GM18907 (cell line): ENCODE measurements around the gene EIF3A.
"Not testable (repeated sequence)": the region's sequence is repeated elsewhere in the genome, so short reads cannot be mapped to it uniquely, and the experiment has no call there.

Source experiments
- ATAC-seq: cut with Tn5 transposase; IDR thresholded peaks from one replicate; pipeline ENCODE4 v1.9.1; 2021; ENCODE audit warnings: mild to moderate bottlenecking, moderate library complexity; ENCODE audit not compliant: unreplicated experiment

EIF3A gene, protein sequence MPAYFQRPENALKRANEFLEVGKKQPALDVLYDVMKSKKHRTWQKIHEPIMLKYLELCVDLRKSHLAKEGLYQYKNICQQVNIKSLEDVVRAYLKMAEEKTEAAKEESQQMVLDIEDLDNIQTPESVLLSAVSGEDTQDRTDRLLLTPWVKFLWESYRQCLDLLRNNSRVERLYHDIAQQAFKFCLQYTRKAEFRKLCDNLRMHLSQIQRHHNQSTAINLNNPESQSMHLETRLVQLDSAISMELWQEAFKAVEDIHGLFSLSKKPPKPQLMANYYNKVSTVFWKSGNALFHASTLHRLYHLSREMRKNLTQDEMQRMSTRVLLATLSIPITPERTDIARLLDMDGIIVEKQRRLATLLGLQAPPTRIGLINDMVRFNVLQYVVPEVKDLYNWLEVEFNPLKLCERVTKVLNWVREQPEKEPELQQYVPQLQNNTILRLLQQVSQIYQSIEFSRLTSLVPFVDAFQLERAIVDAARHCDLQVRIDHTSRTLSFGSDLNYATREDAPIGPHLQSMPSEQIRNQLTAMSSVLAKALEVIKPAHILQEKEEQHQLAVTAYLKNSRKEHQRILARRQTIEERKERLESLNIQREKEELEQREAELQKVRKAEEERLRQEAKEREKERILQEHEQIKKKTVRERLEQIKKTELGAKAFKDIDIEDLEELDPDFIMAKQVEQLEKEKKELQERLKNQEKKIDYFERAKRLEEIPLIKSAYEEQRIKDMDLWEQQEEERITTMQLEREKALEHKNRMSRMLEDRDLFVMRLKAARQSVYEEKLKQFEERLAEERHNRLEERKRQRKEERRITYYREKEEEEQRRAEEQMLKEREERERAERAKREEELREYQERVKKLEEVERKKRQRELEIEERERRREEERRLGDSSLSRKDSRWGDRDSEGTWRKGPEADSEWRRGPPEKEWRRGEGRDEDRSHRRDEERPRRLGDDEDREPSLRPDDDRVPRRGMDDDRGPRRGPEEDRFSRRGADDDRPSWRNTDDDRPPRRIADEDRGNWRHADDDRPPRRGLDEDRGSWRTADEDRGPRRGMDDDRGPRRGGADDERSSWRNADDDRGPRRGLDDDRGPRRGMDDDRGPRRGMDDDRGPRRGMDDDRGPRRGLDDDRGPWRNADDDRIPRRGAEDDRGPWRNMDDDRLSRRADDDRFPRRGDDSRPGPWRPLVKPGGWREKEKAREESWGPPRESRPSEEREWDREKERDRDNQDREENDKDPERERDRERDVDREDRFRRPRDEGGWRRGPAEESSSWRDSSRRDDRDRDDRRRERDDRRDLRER (N-terminal part only)

DNA sequence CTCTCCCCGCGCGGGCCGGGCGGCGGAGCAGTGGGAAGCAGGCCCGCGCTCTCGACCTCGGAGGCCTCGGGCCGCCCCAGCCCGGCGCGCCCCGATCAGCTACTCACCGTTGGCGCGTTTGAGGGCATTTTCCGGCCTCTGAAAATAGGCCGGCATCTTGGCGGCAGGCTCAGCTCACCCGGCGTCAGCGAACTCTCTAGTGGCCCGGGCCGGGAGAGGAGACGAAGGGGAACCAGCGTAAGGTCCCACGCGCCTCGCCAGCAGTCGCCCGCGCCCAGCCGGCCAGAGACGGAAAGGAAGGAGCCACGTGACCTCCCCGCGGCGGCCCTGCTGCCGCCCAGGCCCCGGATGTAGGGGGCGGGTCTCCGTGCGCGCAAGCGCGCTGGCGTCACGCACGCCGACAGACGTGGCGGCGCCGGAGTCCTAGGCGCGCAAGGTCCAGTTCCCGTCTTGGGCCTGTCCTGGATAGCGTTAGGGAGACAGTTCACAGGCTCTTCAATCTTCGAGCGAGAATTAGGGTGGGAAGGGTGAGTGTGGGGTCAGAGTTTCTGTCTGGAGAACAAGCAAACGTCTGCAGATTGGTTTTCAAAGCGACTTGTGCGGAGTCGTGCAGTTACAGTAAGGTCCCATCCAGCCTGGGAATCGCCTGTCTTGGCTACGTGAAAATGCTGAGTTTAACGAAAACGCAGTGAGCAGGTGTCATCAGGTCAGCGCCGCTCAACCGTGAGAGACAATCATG is at the start of gene EIF3A:
Gene EIF3A (minus strand): TSS at position 297 of the 739 bp plus-strand sequence. CDS start 141 bp downstream, at position 156.
- ATAC-seq, result peak; percentile 87

DNA sequence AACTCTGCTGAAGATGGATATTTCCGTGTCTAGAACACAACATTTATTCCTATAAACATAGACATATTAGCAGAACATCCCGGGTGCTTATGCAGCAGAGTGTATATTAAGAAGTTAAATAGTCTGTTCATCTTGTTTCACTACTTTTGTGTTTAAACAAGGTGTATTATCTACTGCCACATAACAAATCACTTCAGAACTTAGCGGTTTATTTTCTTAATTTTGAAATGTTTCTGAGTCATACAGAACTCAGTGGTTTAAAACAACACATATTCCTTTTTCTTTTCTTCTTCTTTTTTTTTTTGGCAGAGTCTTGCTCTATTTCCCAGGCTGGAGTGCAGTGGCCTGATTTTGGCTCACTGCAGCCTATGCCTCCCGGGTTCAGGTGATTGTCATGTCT is 49.1 kb upstream of the EIF3A start:
- no peak for ATAC-seq

DNA sequence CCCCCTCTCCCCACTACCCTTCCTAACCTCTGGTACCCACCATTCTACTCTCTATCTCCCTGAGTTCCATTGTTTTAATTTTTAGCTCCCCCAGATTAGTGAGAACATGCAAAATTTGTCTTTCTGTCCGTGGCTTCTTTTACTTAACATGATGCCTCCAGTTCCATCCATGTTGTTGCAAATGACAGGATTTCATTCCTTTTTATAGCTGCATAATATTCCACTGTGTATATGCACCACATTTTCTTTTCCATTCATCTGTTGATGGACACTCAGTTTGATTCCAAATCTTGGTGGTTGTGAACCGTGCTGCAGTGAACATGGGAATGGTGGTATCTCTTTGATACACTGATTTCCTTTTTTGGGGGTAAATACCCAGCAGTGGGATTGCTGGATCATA is 45.3 kb upstream of the EIF3A start:
- ATAC-seq, result no peak

DNA sequence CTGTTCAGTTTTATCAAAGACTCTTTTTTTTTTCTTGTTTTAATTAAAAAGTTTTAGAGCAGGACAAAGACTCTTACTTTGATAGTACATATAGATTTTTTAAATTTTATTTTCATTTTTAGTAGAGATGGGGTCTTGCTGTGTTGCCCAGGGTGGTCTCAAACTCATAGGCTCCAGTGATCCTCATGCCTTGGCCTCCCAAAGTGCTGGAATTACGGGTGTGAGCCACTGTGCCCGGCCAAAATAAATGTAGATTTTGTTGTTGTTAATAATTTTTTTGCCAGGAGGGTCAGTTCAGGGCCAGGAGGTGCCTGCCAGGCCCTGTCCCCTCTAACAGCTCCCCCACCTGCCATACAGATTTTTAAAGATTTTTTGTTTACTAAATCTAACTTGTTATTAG is 40.3 kb upstream of the EIF3A start:
- no peak for ATAC-seq

DNA sequence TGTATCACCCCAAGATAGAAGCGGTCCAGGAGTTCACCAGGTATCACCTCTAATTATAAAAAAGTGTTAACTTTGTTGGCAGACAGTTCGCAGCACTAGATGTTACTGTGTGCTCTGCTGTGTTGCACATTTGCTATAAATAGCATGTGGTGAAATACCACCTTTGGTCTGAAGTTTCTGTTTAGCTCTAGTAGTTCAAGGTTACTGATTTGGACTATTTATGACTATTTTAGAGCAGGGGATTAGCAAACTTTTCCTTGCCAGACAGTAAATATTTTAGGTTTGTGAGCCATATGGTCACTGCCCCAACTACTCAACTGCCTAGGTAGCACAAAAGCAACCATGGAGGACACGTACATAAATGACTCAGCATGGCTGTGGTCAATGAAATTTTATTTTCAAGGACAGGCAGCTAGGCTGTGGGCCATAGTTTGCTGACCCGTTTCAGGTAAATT is 39.8 kb upstream of the EIF3A start:
- peak; percentile 89 for ATAC-seq

DNA sequence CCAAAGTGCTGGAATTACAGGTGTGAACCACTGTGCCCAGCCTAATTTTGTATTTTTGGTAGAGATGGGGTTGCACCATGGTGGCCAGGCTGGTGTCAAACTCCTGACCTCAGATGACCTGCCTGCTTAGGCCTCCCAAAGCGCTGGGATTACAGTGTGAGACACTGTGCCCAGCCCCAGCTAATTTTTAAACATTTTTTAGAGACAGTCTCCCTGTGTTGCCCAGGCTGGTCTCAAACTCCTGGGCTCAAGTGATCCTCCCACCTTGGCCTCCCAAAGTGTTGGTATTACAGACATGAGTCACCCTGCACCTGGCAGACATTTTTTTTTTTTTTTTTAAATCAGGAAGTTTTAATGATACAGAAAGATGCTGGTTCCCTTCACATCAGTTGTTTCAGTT is 38.8 kb upstream of the EIF3A start:
- ATAC-seq, result no peak

DNA sequence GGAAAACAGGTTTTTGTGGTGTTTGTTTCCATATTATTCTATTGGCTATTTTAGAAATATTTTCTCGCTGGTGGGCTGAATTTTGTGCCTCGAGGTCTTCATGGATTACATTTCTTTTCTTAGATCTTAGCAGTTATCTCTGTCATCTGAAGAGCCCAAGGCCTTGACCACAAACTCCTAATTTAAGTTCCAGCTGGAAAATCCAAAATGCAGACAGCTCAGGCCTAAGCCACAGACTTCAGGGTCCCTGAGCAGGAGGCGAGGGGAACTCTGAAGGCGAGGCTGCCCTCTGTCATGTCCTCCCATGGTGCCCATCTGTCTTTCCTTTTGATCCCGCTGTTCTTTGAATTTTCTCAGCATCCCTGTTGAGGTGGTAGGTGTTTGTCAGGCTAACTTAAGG is 37.6 kb upstream of the EIF3A start:
- ATAC-seq, result no peak

DNA sequence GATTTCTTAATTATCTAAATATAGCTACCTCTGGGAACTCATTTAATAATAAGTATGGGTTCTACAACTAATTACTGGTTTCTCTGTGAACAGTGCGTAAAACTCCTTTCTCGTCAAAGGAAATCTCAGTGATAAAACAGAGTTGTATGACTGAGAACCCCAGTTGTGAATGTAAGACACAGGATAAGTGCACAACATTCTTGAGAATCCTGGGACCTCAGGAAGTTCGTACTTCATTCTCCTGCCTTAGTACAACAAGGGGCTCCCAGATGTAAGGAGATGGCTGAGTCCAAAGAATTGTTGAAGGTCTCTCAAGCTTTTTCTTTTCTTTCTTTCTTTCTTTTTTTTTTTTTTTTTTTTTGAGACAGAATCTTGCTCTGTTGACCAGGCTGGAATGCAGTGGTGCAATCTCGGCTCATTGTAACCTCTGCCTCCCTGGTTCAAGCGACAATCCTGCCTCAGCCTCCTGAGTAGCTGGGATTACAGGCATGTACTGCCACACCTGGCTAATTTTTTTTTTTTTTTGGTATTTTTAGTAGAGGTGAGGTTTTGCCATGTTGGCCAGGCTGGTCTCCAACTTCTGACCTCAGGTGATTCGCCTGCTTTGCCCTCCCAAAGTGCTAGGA is 35.8 kb upstream of the EIF3A start:
- no peak for ATAC-seq

DNA sequence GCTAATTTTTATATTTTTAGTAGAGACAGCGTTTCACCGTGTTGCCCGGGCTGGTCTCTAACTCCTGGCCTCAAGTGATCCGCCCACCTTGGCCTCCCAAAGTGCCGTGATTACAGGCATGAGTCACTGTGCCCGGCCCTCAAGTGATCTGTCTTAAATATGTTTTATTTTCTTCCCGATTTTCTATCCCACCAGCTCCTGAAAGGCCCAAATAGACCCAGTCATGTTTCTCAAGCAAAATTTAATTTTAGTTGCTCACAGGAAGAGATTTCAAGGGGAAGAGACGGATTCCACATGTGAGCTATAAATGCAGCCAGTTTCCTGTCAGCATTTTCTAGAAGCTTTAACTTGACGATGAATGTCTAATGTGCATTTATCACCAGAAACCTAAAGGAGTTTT is 35.3 kb upstream of the EIF3A start:
- no peak for ATAC-seq

DNA sequence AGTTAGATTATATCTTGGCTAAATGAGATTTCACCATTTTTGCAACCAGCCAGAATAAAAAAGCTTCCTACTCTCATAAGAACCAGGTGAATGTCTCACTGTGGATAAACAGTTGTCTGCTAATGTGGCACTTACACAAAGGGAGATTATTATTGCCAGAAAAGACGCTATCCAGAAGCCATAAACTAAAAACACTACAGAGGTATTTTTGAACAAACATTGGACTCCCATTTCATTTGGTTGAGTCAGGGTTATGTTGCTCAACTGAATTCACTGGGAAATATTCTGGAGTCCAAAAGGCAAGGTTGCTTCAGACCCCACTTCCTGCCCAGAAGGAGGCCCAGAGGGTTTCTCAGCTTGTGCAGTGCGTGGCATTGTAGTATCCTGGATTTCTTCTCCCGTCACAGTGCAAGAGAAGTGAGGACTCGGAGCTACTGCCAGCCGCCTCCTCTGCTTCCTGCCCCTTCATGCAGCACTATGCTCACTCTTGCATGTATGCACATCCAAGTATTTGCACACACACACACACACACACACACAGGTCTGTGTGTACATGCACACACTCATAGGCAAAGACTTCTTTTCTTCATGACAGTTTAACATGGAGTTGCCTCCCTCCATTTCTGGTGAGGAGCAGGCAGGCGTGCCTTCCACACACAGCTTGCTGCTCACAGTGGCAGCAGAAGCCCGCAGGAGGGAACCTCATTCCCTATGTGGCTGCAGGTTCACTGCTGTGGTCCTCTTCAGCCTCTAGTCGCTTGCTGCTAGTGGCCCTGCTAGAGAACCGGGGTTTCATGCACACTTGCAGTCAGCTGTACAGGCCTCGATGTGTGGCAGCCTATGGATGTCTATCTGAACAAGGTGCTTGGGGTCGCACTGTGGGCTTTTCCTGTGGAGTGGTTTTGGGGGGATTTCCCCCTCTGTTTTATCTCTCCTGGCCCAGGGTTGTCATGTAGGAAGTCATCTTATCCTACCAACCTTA is 33.4 kb upstream of the EIF3A start:
- ATAC-seq, result no peak

DNA sequence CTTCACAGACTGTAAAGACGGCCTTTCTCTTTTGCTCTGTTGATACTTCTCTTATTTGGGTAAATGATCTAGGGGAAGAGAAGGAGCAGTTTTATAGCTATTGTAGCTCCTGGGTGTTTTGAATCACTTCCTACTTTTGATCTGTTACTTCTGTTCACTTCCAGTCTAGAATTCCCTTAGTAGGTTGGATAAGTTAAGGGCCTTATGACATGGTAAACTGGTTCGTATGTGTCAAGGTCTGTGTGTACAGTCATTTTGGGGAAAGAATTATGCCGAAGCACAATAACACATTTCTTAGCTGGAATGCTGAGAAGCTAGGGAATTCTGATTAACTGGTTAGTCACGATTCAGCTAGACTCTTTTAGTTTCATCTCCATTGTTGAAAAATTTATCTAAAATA is 31.4 kb upstream of the EIF3A start:
- ATAC-seq, result no peak

DNA sequence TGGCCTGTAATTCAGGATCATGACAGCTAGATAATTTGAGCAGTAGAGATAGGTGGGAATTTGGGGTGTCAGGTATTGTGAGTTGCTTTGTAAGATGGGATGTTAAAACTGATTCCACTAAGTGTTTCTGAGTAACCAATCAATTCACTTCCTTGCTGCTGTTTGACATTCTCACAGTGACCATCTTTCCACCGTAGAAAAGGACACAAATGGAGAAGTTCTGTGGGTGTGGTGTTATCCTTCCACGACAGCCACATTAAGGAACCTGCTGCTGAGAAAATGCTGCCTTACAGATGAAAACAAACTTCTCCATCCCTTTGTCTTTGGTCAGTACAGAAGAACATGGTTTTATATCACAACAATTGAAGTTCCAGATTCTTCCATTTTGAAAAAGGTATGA is 27.2 kb upstream of the EIF3A start:
- not testable (repeated sequence) for ATAC-seq

DNA sequence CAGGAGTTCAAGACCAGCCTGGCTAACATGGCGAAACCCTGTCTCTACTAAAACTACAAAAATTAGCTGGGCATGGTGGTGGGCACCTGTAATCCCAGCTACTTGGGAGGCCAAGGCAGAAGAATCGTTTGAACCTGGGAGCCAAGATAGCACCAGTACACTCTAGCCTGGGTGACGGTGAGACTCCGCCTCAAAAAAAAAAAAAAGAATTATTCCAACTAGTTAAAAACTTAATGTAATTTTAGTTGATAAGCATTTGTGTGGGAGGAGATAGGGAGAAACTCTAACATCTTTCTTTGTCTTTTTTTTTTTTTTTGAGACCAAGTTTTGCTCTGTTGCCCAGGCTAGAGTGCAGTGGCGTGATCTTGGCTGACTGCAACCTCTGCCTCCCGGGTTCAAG is 26.5 kb upstream of the EIF3A start:
- ATAC-seq, result not testable (repeated sequence)

DNA sequence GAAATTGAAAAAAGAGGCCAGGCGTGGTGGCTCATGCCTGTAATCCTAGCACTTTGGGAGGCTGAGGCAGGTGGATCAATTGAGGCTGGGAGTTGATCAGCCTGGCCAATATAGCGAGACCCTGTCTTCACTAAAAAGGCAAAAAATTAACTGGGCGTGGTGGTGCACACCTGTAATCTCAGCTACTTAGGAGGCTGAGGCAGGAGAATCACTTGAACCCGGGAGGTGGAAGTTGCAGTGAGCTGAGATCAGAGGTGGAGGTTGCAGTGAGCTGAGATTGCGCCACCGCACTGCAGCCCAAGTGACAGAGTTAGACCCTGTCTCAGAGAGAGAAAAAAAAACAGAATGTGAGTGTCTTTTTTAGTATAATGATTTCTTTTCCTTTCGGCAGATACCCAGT is 25.3 kb upstream of the EIF3A start:
- not testable (repeated sequence) for ATAC-seq

DNA sequence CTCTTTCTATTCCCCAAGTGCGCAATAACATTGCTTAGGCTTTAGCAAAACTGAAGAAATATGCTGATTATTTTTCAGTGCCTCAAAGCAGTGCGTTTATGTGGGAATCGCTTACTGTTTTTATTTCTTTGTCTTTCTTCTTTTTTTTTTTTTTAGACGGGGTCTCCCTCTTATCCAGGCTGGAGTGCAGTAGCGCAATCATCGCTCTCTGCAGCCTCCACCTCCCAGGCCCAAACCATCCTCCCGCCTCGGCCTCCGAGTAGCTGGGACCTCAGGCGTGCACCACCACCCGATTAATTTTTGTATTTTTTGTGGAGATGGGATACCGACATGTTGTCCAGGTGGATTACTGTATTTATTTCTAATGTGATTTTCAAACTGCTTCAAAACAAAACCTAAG is 24.5 kb upstream of the EIF3A start:
- no peak for ATAC-seq

DNA sequence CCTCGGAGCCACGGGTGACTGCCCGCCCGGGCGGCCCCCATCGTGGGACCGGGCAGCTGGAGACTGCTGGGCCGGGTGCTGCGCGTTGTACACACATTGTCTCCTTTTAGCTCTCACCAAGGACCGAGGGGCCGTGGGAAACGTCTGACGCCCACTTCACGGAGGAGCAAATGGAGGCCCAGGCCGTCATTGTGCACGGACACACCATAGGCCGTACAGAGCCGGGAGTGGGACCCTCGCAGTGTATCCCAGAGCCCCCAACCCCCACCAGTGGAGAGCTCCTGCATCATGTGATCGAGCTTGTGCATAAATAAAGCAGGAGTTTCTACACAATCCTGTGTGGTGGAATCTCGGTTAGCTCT is 24.0 kb upstream of the EIF3A start:
- ATAC-seq, result peak; percentile 46

DNA sequence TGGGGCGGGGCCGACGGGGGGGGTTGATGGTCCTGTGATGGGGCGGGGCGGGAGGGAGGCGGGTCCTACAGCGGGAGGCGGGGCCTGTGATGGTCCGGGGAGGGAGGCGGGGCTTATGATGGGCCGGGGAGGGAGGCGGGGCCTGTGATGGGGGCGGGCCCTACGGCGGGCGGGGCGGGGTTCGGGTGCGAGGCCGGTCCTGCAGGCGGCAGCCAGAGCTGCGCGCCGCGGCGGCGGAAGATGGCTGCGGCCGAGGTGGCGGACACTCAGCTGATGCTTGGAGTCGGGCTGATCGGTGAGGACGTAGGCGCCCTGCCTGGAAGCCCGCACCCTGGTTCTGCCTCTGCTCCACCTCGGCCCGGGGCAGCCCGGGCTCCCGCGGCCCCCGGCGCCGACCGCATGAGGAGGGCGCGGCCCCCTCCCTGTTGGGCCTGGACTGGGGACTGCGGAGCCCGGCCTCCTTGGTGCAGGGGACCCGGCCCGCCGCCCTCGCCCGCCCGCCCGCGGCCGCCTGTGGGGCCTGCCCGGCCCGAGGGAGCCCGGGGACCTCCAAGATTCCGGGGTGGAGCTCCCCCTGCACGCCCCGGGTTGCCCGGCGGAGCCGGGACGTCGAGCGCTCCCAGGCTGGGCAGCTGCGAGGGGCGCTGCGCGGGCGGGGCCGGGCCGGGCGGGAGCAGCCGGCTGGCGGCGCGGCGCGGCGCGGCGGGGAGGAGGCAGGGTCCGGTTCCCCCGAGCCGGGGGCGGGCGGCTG is 23.5 kb upstream of the EIF3A start, which contains the start of gene DENND10:
Gene DENND10 (plus strand): TSS at position 211 of the 751 bp plus-strand sequence. CDS start 30 bp downstream, at position 241.
- peak; percentile 86 for ATAC-seq
